ENCODE measurements around the gene SOWAHB.
"Not testable (repeated sequence)": the region's sequence is repeated elsewhere in the genome, so short reads cannot be mapped to it uniquely, and the experiment has no call there.

SOWAHB gene

GRCh38 chr4:76874176-76874575, 23.8 kb downstream of the SOWAHB start:
- no peak for TF ChIP-seq CTCF (IDR thresholded peaks at IDR 0.05; ENCODE audit: low read depth, low read length)
- DNase-seq (ENCODE audit: low read depth, low spot score), result no peak
- H3K4me3 ChIP-seq (ENCODE audit: low read depth, low read length), result no peak overlapping the region
- in situ Hi-C loops (cut with HindIII; ENCODE audit: low sequenced_read_pairs), result no loop called here

GRCh38 chr4:76873495-76873894, 24.4 kb downstream of the SOWAHB start:
- no peak for DNase-seq (ENCODE audit: low read depth, low spot score)
- no peak for TF ChIP-seq CTCF (IDR thresholded peaks at IDR 0.05; ENCODE audit: low read depth, low read length)
- in situ Hi-C loops (cut with HindIII; ENCODE audit: low sequenced_read_pairs), result no loop called here
- H3K4me3 ChIP-seq (ENCODE audit: low read depth, low read length), result no peak overlapping the region

GRCh38 chr4:76872556-76872955, 25.4 kb downstream of the SOWAHB start:
- no peak for TF ChIP-seq CTCF (IDR thresholded peaks at IDR 0.05; ENCODE audit: low read depth, low read length)
- no peak overlapping the region for H3K4me3 ChIP-seq (ENCODE audit: low read depth, low read length)
- peak; percentile 10 for DNase-seq (ENCODE audit: low read depth, low spot score)
- in situ Hi-C loops (cut with HindIII; ENCODE audit: low sequenced_read_pairs), result no loop called here

GRCh38 chr4:76868780-76869179, 29.2 kb downstream of the SOWAHB start:
- H3K4me3 ChIP-seq (ENCODE audit: low read depth, low read length); in situ Hi-C loops (cut with HindIII; ENCODE audit: low sequenced_read_pairs); DNase-seq (ENCODE audit: low read depth, low spot score): not testable (repeated sequence)

- in situ Hi-C loops (cut with HindIII; ENCODE audit: low sequenced_read_pairs), result no loop called here
- no peak for TF ChIP-seq CTCF (IDR thresholded peaks at IDR 0.05; ENCODE audit: low read depth, low read length)
- DNase-seq (ENCODE audit: low read depth, low spot score), result no peak
- H3K4me3 ChIP-seq (ENCODE audit: low read depth, low read length), result no peak overlapping the region
These were observed 29.9 kb downstream of the SOWAHB start for GRCh38 chr4:76867880-76868655.

- in situ Hi-C loops (cut with HindIII; ENCODE audit: low sequenced_read_pairs), result no loop called here
- DNase-seq (ENCODE audit: low read depth, low spot score), result no peak
- no peak overlapping the region for H3K4me3 ChIP-seq (ENCODE audit: low read depth, low read length)
- no peak for TF ChIP-seq CTCF (IDR thresholded peaks at IDR 0.05; ENCODE audit: low read depth, low read length)
These were observed 30.6 kb downstream of the SOWAHB start for GRCh38 chr4:76867377-76867776.

GRCh38 chr4:76866641-76867040, 31.3 kb downstream of the SOWAHB start:
- no peak for DNase-seq (ENCODE audit: low read depth, low spot score)
- no peak overlapping the region for H3K4me3 ChIP-seq (ENCODE audit: low read depth, low read length)
- no peak for TF ChIP-seq CTCF (IDR thresholded peaks at IDR 0.05; ENCODE audit: low read depth, low read length)
- in situ Hi-C loops (cut with HindIII; ENCODE audit: low sequenced_read_pairs), result no loop called here

All from astrocyte of the spinal cord (primary cell).